ENCODE measurements around the gene EIF1.

Gene EIF1

GRCh38 chr17:41728056-41728455 is 39.4 kb downstream of the EIF1 start:
- no peak for TF ChIP-seq CTCF (IDR thresholded peaks at IDR 0.05)
- Histone ChIP-seq H3K27me3 (peaks cover 0 to 42% of the 10 kb centered on the region in 2 donors), H3K4me3 (no peak overlapping the region), H3K36me3 (no peaks in the 10 kb centered on the region), H3K4me1 (no peaks in the 10 kb centered on the region), H3K9me3 (no peaks in the 10 kb centered on the region), H3K27ac (no peak overlapping the region)
- intact Hi-C loops (cut with DNase I; ENCODE audit: low total_unique reads), result no loop called here
- DNase-seq, result no peak

- no peaks in the 10 kb centered on the region for H3K9me3 ChIP-seq
- no peaks in the 10 kb centered on the region for H3K36me3 ChIP-seq
- intact Hi-C loops (cut with DNase I; ENCODE audit: low total_unique reads), result loop anchor here (10.0 kb wide), 1 partner anchor 154 kb away; no protein-coding TSS in a partner anchor
- no peak overlapping the region for H3K27ac ChIP-seq
- no peak for TF ChIP-seq CTCF (IDR thresholded peaks at IDR 0.05)
- DNase-seq, result no peak
- H3K4me3 ChIP-seq, result no peak overlapping the region
- H3K27me3 ChIP-seq, result peaks cover 4 to 46% of the 10 kb centered on the region in 2 donors
- H3K4me1 ChIP-seq, result peaks cover 0 to 19% (median 13%) of the 10 kb centered on the region in 4 donors
Measured at GRCh38 chr17:41730479-41730878, 41.8 kb downstream of the EIF1 start.

- Histone ChIP-seq H3K9me3 (no peaks in the 10 kb centered on the region), H3K4me3 (no peak overlapping the region), H3K27ac (no peak overlapping the region), H3K4me1 (peaks cover 0 to 19% (median 13%) of the 10 kb centered on the region in 4 donors), H3K27me3 (peaks cover 4 to 59% of the 10 kb centered on the region in 2 donors), H3K36me3 (no peaks in the 10 kb centered on the region)
- intact Hi-C loops (cut with DNase I; ENCODE audit: low total_unique reads), result loop anchor here (10.0 kb wide), 1 partner anchor 153 kb away; no protein-coding TSS in a partner anchor
- DNase-seq, result no peak
- no peak for TF ChIP-seq CTCF (IDR thresholded peaks at IDR 0.05)
Measured at GRCh38 chr17:41731836-41732235, 43.2 kb downstream of the EIF1 start.

GRCh38 chr17:41733348-41734138 is 44.9 kb downstream of the EIF1 start:
- intact Hi-C loops (cut with DNase I; ENCODE audit: low total_unique reads), result loop anchor here (10.0 kb wide), 1 partner anchor 151 kb away; no protein-coding TSS in a partner anchor
- Histone ChIP-seq H3K4me1 (peaks cover 0 to 27% (median 13%) of the 10 kb centered on the region in 4 donors), H3K9me3 (no peaks in the 10 kb centered on the region), H3K4me3 (peak overlapping the region in 1 of 2 donors; percentile 45), H3K27ac (no peak overlapping the region), H3K36me3 (no peaks in the 10 kb centered on the region), H3K27me3 (peaks cover 4 to 65% of the 10 kb centered on the region in 2 donors)
- no peak for DNase-seq
- no peak for TF ChIP-seq CTCF (IDR thresholded peaks at IDR 0.05)

GRCh38 chr17:41734139-41734948 is 45.7 kb downstream of the EIF1 start, which contains the start of gene HAP1:
TSS of gene HAP1 (minus strand) at chr17:41734643. CDS start at chr17:41734634, 9 bp downstream.
- H3K27me3 ChIP-seq, result peaks cover 4 to 64% of the 10 kb centered on the region in 2 donors
- DNase-seq, result no peak
- no peak within 1 kb of the TSS for H3K27ac ChIP-seq
- H3K4me1 ChIP-seq, result peaks cover 0 to 27% (median 13%) of the 10 kb centered on the region in 4 donors
- H3K36me3 ChIP-seq, result no peaks in the 10 kb centered on the region
- intact Hi-C loops (cut with DNase I; ENCODE audit: low total_unique reads), result loop anchor here (10.0 kb wide), 1 partner anchor 150 kb away; no protein-coding TSS in a partner anchor
- no peak for TF ChIP-seq CTCF (IDR thresholded peaks at IDR 0.05)
- H3K4me3 ChIP-seq, result peak within 1 kb of the TSS in 1 of 2 donors; percentile 45
- no peaks in the 10 kb centered on the region for H3K9me3 ChIP-seq

All from tibial artery (tissue), 4 donors.